Subcutaneous abdominal adipose tissue (tissue), 5 donors: ENCODE results near the gene ATP13A1.
A peak's percentile ranks its signal among the peaks of the same experiment; 100 is the strongest.

Source experiments
- H3K27ac ChIP-seq: one replicate; pipeline ENCODE4 v1.7.0; 2013; ENCODE audit warnings: low read depth, mild to moderate bottlenecking, inconsistent platforms, low read length, moderate library complexity
- H3K27me3 ChIP-seq, 5 donors: one replicate each; pipeline ENCODE4 v1.7.0; 2013; ENCODE audit warnings: low read length in 5 of 5, inconsistent platforms in 1 of 5; ENCODE audit not compliant: control insufficient read depth in 5 of 5, insufficient read depth in 4 of 5
- H3K36me3 ChIP-seq, 5 donors: one replicate each; pipeline ENCODE4 v1.7.0; 2013; ENCODE audit warnings: low read length in 5 of 5; ENCODE audit not compliant: control insufficient read depth in 5 of 5, insufficient read depth in 5 of 5
- H3K4me1 ChIP-seq, 5 donors: one replicate each; pipeline ENCODE4 v1.7.0; 2013; ENCODE audit warnings: low read length in 5 of 5, mild to moderate bottlenecking in 3 of 5, moderate library complexity in 1 of 5; ENCODE audit not compliant: control insufficient read depth in 5 of 5, insufficient read depth in 5 of 5
- H3K4me3 ChIP-seq, 5 donors: one replicate each; pipeline ENCODE4 v1.7.0; 2013; ENCODE audit warnings: low read length in 5 of 5, low read depth in 1 of 5
- H3K9ac ChIP-seq, 5 donors: one replicate each; pipeline ENCODE4 v1.7.0; 2013; ENCODE audit warnings: low read length in 5 of 5, mild to moderate bottlenecking in 4 of 5, moderate library complexity in 3 of 5
- H3K9me3 ChIP-seq, 5 donors: one replicate each; pipeline ENCODE4 v1.7.0; 2013; ENCODE audit warnings: low read length in 5 of 5; ENCODE audit not compliant: control insufficient read depth in 5 of 5
- donor health status: healthy.
- donor health status: healthy.
- donor health status: healthy.
- donor health status: healthy.
- donor health status: healthy.

ATP13A1 gene

DNA sequence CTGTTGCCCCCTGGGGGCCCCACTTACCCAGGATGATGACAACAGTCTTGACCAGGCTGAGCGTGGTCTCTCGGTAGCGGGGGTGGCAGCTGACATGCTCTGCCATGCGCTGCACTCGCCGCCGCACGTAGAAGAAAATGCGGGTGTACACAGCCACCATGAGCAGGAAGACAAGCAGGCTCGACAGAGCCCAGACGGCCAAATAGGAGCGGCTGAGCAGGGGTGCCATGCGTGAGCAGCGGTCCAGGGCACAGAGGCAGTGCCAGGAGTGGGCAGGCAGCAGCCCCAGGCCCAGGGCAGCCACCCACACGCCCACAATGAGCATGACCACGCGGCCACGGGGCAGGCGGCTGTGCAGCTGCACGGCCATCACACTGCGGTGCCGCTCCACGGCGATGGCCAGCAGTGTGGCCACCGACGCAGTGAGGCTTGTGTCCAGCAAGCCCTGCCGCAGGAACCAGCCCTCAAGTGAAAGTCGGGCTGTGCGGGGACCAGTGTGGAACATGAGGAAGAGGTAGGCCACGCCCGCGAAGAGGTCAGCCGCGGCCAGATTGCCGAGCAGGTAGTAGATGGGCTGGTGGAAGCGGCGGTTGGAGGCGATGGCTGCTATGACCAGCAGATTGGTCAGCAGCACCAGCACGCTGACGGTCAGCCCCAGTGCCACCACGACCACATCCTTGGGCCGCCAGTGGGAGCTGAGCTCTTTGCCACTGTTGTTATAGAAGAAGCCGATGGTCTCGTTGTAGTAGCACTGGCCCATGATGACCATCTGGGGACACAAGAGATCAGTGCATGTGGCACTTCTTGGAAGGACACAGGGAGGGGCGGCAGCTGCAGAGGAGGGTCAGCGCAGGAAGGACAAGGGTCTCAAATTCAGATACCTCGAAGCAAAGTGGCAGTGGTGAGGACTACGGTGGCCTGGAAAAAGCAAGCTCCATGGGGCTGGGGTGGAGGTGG is 36.7 kb downstream of the ATP13A1 start:
- peak overlapping the region in 1 of 5 donors; percentile 60 for H3K9ac ChIP-seq
- H3K9me3 ChIP-seq: no peaks in the 10 kb centered on the region
- peaks cover 0 to 11% (median 2%) of the 10 kb centered on the region in 5 donors for H3K36me3 ChIP-seq
- peaks cover 0 to 8% (median 0%) of the 10 kb centered on the region in 5 donors for H3K27me3 ChIP-seq
- peaks cover 2 to 19% (median 13%) of the 10 kb centered on the region in 5 donors for H3K4me1 ChIP-seq
- no peak overlapping the region for H3K27ac ChIP-seq
- H3K4me3 ChIP-seq: peak overlapping the region in 3 of 5 donors; percentile 53 to 66 (median 56)

DNA sequence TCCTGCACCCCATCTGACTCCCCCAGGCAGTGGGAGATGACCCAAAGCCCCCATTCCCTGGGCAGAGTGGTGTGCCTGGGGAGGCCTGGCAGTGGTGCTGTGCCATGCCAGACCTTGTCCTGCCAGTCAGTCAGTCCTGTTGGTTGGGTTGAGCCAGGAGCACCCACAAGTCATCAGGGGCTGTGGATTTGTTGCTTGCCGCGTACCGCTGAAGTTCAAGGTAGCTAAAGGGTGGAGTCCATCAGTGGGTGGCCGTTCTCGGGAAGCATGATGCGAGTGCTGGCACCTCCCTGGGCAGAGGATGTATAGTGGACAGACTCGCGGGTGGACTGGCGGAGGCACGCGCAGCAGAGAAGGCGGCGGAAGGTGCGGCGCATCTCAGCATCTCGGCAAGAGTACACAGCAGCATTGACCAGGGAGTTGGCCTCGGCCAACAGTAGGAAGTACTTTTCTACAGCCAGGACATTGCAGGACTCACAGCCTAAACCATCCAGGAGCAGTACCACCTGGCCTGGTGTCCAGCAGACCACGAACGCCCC is 39.4 kb downstream of the ATP13A1 start:
- Histone ChIP-seq H3K9ac (no peak overlapping the region), H3K9me3 (no peaks in the 10 kb centered on the region), H3K4me3 (no peak overlapping the region), H3K4me1 (peaks cover 2 to 20% (median 13%) of the 10 kb centered on the region in 5 donors), H3K36me3 (peaks cover 0 to 5% (median 0%) of the 10 kb centered on the region in 5 donors), H3K27me3 (peaks cover 0 to 8% (median 0%) of the 10 kb centered on the region in 5 donors), H3K27ac (no peak overlapping the region)

GRCh38 chr19:19623383-19623782 is 40.1 kb downstream of the ATP13A1 start:
- Histone ChIP-seq H3K9me3 (no peaks in the 10 kb centered on the region), H3K36me3 (peaks cover 0 to 5% (median 0%) of the 10 kb centered on the region in 5 donors), H3K4me3 (no peak overlapping the region), H3K27ac (no peak overlapping the region), H3K9ac (no peak overlapping the region), H3K27me3 (peaks cover 0 to 8% (median 0%) of the 10 kb centered on the region in 5 donors), H3K4me1 (peaks cover 2 to 22% (median 13%) of the 10 kb centered on the region in 5 donors)

DNA sequence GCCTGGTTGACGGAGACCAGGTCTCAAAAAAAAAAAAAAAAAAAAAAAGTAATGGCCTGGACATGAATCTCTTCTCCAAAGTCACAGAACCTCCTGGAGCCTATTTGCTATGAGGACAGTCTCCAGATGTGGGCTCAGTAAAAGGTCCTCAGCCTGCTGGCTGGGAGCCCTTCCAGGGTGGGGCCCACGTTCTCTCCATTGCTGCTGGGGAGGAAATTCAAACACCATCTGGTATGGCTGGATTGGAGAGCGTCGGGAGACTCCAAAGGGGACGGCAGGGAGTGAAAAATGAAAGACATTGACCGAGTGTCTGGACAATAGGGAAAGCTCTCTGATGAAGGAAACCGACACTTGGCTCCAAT is 43.6 kb downstream of the ATP13A1 start:
- H3K27me3 ChIP-seq: no peaks in the 10 kb centered on the region
- no peak overlapping the region for H3K9ac ChIP-seq
- H3K4me3 ChIP-seq: no peak overlapping the region
- no peak overlapping the region for H3K27ac ChIP-seq
- H3K36me3 ChIP-seq: peaks cover 0 to 5% (median 0%) of the 10 kb centered on the region in 5 donors
- peaks cover 0 to 17% (median 12%) of the 10 kb centered on the region in 5 donors for H3K4me1 ChIP-seq
- H3K9me3 ChIP-seq: no peaks in the 10 kb centered on the region

GRCh38 chr19:19619181-19619848 is 44.2 kb downstream of the ATP13A1 start:
- Histone ChIP-seq H3K9me3 (no peaks in the 10 kb centered on the region), H3K27me3 (no peaks in the 10 kb centered on the region), H3K9ac (no peak overlapping the region), H3K27ac (no peak overlapping the region), H3K4me1 (peaks cover 0 to 17% (median 12%) of the 10 kb centered on the region in 5 donors), H3K36me3 (peaks cover 0 to under 1% (median 0%) of the 10 kb centered on the region in 5 donors), H3K4me3 (peak overlapping the region in 2 of 5 donors; percentile 55 to 68)

DNA sequence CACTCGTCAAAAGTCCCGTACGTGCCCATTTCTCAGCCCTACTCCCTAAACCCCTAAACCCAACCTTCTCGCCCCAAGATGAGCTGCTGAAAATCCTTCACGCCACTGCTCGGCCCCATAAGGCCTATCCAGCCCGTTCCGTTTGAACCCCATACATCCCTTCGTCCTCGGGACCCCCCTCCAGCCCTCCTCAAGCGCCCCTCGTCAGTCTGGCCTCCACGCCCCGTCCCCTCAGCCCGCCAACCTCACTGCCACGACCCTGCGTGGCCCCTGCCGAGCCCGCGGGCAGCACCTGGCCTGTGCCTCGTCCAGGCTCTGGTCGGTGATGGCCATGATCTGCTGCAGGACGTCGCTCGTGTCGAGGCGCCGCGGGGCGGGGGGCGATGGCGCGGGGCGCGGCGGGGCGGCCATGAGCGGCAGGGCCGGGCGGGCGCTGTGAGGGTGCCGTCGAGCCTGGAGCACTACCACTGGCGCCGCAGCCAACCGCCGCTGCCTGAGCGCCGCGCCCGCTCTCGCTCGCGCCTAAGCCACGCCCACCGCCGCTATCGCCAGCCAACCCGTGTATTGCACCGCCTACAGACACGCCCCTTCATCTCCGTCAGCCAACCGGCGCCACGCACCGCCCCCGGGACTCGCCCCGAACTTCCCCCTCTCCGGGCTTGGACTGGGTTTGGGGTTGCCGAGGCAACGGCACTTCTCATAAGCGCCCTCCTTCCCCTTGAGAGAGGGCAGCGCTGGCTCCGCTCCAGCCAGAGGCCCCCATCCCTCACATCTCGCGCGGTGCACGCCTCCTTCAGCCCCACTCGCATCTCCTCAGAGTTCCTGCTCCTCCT is 45.0 kb downstream of the ATP13A1 start, which contains the start of gene PBX4:
PBX4 (minus strand) TSS at position 469 of the 833 bp plus-strand sequence; CDS start at position 411, 58 bp downstream.
- no peak within 1 kb of the TSS for H3K27ac ChIP-seq
- H3K4me3 ChIP-seq: peak within 1 kb of the TSS; percentile 54 to 68 (median 55)
- no peaks in the 10 kb centered on the region for H3K36me3 ChIP-seq
- H3K4me1 ChIP-seq: peaks cover 0 to 20% (median 12%) of the 10 kb centered on the region in 5 donors
- H3K9me3 ChIP-seq: no peaks in the 10 kb centered on the region
- no peaks in the 10 kb centered on the region for H3K27me3 ChIP-seq
- peak within 1 kb of the TSS in 3 of 5 donors; percentile 10 to 45 (median 16) for H3K9ac ChIP-seq

GRCh38 chr19:19615086-19615485 is 48.4 kb downstream of the ATP13A1 start:
- Histone ChIP-seq H3K36me3 (no peaks in the 10 kb centered on the region), H3K4me3 (no peak overlapping the region), H3K4me1 (peaks cover 0 to 20% (median 12%) of the 10 kb centered on the region in 5 donors), H3K9me3 (no peaks in the 10 kb centered on the region), H3K9ac (no peak overlapping the region), H3K27me3 (no peaks in the 10 kb centered on the region), H3K27ac (no peak overlapping the region)

DNA sequence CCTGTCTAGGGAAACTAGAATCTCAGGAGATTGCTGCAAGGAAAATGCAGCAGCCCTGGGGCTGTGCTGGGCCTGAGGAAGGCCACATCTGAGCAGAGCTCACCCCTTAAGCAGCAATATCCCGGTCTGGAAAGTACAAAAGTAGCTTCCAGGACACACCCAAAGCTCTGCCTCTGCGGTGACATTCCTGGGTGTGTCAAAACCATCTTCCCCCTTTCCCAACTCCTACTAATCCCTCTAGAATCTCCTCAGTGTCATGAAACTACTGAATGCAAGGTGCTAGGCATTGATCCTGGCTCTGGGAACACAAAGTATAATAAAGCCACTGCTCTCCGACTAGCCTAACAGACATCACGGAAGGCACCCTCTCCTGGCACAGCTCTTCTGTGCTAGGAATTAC is 50.0 kb downstream of the ATP13A1 start:
- no peaks in the 10 kb centered on the region for H3K9me3 ChIP-seq
- H3K4me1 ChIP-seq: peaks cover 0 to 11% (median 8%) of the 10 kb centered on the region in 5 donors
- H3K27me3 ChIP-seq: no peaks in the 10 kb centered on the region
- H3K27ac ChIP-seq: no peak overlapping the region
- no peak overlapping the region for H3K4me3 ChIP-seq
- no peak overlapping the region for H3K9ac ChIP-seq
- no peaks in the 10 kb centered on the region for H3K36me3 ChIP-seq
